Stimulated activated CD8-positive, alpha-beta memory T cell treated with anti-CD3 and anti-CD28 coated beads, Interleukin-12 subunit alpha, Interleukin-12 subunit beta, amount 100 ng/mL, for 1 hour (primary cell): Measurements from ENCODE around the gene SLC39A8.

Experiments
- DNase-seq: peaks from one replicate; pipeline ENCODE4 v3.0.0-alpha.2; 2020; ENCODE audit warnings: low read depth

Gene SLC39A8

DNA sequence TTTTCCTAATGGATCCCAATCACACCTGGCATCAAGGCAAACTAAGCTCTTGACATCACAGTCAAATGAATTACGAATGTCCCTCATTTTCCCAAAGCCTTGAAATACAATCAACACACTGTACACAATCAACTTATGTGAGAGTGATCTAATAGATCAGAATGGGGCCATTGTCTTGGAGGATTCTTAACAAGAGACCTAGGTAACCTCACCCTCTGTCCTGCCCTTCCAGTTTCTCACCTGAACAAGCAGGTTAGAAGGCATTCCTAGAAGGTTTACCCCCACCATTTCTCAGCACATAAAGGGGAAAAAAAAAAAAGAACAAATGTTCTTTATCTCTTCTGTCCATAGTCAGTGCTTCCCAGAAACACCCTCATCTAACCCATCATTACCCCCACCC is 6.3 kb downstream of the SLC39A8 start:
- DNase-seq: no peak

DNA sequence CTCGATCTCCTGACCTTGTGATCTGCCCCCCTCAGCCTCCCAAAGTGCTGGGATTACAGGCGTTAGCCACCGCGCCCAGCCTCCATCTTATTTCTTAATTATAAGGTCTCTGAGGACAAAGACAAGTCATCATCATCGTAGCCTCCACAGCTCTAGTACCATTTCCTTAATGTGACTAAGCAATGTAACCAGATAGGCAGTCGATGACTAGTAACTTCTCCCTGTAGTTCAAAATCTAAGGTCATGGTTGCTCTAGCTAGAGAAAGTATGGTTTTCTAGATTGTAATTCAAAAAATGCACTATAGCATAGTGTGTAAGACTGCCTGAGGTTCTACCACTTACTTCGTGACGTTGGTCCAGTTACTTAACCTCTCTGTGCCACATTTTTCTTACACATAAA is 6.9 kb downstream of the SLC39A8 start:
- DNase-seq: no peak

DNA sequence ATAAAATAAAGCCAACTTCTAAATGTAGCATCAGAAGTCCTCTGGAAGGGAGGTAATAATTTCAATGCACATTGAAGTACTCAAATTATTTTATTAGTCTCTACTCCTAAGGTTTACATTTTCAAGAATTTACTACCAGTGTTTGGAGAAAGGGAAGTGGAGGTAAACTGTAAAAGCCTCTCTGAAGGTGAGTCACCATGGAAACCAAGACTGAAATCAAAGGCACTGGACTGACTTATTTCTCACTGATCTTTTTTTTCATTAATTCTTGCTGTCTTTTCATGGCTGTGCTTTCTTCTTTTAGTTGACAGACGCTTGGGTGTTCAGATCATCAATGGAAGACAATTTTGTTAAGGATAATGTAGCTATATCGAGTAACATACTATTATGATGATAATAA is 9.7 kb downstream of the SLC39A8 start:
- no peak for DNase-seq

DNA sequence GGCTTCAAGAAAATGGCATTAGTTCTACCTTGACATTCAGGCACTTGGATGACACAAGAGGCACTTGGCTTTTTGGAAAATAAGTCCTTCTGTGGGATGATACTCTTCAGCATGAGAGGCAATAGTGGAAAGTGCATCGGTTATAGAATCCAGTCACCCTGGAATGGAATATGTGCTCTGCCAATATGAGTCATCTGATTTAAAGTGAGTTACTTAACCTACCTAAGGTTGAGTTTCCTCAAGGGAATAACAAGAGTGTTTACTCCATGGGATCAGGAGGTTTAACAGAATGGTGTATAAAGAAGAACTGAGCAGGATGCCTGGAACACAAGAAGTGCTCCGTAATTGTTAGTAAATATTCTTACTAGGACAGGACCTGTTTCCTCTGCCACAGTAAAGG is 10.7 kb downstream of the SLC39A8 start:
- DNase-seq: no peak

DNA sequence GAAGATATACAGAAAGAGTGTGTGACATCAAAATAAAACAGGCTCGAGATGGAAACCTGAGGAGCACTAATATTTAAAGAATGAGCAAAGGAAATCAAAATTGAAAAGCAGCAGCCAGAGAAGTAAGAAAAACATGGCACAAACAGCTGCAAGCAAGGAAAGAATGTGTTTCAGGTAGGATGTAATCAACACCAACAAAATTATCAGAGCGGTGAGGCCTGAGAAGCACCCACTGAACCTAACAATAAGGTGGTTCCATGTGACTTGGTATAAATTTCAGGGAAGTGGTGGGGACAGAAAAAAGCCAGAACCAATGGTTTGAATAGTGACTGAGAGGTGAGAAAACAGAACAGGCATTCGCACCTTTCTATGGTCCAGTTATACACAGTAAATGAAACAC is 11.5 kb downstream of the SLC39A8 start:
- no peak for DNase-seq

DNA sequence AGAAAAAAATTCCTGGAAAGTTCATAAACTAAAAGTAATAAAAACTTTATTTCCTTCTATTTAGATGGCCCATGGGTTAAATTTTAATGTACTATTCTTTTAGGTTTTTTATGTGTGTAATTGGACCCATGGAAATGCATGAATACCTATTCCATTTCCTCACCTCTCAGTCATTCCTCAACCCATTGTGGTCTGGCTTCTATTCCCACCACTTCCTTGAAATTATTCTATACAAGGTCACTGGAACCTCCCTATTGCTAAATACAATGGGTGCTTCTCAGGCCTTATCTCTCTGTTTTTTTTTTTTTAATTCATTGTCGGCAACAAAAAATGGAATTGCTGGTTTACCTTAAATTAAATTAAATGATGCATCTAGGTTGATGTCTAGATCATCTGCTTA is 17.2 kb downstream of the SLC39A8 start:
- no peak for DNase-seq

DNA sequence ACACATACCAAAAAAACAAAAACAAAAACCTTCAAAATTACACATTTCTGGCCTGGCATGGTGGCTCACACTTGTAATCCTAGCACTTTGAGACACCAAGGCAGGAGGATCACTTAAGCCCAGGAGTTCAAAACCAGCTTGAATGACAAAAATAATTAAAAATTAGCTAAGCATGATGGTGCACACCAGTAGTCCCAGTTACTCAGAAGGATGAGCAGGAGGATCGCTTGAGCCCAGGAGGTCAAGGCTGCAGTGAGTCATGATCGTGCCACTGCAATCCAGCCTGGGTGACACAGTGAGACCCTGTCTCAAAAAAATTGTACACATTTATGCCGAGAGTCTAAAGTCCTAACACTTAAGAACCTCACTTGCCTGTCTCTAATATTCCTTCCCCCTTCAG is 18.3 kb downstream of the SLC39A8 start:
- no peak for DNase-seq

DNA sequence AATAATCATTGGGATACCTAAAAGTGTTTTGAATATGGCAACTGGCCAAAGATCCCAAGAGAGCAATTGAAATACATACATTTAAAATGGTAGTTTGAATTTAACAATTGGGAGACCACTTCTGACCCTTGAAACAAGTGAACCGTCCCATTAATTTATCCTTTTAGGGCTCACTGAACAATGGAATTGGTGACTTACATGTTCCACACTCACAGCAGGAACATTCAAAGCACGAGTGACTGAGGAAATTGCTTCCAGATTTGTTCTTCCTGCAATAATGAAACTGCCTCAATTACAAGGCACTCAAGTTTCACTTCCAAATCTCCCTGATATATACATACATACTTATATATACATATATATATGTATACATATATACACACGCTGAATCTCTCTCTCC is 20.6 kb downstream of the SLC39A8 start:
- DNase-seq: no peak

DNA sequence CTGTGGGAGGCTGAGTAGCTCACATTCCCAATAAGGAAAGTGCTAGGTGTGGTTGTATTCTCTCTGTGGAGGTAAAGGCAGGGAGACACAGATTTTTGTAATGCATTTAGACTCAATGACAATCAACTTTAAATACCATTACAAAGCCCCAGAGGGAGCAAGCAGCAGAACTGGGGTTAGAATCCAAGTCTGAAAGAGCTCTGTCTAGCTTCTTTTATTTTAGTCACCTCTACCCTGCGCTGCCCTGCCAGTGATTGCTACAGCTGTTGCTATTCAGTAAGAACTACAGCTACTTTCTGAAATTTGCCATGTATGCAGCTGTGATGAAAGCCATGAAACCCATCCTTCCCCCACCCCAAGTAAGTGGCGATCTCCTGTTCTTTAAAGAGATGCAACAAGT is 22.5 kb downstream of the SLC39A8 start:
- DNase-seq: no peak

DNA sequence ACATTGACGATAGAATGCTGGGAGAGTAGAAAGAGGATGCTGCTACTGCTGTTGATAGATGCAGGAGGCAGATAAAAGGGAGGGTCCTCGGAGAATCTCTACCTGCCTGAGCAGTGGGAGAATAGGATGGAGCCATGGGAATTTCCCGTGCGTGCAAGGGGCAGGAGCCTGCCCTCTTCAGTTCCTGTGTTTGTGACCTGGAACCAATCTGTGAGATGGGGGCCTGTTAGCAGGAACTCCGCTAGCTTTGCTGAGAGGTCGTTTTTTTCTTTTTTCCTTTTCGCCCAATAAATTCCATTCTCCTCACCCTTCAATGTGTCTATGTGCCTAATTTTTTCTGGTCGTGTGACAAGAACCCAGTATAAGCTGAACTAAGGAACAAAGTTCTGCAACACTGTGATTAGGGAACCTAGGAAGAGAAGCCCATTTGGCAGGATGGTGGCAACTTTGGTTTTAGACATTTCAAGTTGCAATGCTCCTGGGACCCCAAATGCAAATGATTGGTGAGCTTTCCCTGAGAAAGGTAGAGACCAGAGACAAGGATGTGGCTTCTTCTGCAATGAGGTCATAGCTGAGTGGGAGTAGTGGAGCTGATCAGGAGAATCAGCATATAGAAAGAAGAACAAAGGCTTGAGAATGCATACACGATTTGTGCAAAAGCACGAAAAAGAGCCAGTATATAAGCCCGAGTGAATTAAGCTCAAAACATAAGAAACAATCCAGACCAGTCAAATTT is 23.9 kb downstream of the SLC39A8 start:
- no peak for DNase-seq

DNA sequence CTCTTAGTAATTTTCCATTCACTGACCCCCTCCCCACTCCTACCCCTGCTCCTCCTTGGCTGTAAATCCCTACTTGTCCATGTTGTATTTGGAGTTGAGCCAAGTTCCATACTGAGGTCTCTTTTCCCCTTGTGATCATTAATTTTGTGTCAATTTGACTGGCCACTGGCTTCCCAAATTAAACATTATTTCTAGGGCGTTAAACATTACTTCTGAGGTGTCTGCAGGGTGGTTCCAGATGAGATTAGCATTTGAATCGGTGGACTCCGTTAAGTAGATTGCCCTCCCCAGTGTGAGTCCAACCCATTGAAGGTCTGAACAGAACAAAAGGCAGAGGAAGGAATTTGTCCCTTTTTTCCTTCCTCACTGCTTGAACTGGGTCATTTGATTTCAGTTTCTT is 25.7 kb downstream of the SLC39A8 start:
- DNase-seq: no peak

DNA sequence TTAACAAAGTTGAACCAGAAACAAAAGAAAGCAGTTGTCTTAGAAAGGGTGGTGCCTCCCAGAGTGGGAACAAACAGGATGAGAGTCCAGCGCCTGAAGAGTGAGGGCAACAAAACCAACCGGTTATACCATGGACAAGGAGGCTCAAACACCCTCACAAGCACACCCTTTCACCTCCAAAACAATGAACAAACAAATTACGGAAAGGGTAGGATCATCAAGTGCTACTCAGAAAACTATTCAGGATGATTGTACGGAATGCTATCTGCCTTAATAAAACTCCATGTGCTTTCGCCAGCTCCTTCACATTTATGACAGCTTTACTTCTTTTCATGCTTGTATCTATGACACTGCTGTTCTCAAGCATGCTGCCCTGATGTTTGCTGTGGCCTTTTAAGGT is 26.8 kb downstream of the SLC39A8 start:
- no peak for DNase-seq

DNA sequence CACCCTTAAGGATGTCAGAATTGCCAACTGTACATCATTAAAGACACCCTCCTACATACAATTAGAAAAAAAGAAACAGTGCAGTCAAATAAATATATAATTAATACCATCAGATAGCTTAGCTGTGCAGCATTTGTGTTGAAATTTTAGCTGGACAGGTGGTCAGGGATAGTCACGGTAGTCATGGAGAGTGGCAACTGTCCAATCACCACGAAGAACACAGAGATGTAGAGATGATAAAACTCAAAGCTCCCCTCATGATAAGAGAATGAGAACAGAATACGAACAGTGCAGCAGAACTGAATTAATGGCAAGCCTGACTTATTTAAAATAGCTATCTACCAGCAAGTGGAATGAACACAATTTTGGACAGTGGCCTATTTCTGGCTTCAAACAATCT is 27.2 kb downstream of the SLC39A8 start:
- no peak for DNase-seq

DNA sequence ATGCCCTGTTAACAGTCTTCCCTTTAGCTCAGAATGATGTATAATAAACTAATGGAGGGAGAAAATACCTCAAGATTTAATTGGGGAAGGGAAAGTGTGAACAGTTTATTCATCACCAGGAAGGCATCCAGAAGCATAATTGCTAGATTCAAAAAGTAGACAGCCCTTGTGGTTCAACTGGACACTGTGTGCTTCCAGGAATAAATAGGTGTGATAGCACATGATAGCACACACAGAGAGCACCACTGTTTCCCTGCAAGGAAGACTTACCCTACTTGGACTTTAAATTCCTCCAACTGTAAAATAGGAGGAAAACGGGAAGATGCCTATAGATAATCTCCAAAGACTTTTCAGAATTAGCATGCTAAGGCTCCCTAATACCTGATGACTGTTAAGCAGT is 27.8 kb downstream of the SLC39A8 start:
- no peak for DNase-seq

DNA sequence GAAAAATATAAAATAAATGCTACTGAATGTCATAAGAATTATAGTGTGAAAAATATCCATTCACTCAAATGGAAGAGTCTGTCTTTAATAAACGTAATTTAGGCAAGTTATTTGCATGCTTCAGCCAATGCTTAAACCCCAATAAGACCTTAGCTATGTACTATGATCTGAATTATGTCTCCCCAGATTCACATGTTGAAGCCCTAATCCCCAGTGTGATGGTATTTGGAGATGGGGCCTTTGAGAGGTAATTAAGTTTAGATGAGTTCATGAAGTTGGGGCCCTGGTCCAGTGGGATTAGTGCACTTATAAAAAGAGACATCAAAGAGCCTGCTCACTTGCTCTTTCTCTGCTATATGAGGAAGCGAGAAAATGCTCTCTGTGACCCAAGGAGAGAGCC is 28.7 kb downstream of the SLC39A8 start:
- no peak for DNase-seq

DNA sequence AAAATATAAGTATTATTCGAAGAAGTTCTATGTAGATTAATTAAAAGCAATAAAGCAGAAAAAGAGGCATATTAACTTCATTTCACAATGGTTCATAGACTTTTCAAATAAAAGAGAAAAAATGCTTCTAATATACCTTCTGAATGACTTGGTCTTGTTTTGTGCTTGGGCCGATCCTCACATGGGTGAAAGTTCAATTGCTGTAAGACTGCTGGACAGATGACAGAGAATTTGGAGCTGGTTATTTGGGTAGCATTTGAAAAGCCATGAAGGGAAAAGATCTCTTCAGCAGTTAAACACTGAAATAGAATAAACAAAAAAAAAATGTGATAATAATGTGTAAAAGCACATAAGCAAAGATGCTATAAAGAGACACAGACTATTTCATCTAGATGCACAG is 29.8 kb downstream of the SLC39A8 start:
- no peak for DNase-seq

DNA sequence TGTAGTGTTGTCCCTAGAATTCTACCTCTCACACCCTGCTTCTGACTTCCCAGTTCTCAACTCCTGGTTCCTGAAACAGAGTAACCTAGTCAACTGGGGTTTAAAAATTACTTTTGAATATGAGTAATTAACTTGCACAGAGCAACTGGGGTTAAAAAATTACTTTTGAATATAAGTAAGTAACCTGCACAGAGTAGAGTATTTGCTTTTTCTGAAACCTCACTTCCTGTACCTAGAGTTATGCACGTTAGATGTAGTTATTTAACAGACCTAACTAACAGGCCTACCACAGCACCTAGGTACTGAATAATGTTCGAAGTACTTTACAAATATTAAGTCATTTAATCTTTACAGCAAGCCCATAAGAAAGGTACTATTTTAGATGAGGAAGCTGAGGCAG is 32.9 kb downstream of the SLC39A8 start:
- DNase-seq: no peak

DNA sequence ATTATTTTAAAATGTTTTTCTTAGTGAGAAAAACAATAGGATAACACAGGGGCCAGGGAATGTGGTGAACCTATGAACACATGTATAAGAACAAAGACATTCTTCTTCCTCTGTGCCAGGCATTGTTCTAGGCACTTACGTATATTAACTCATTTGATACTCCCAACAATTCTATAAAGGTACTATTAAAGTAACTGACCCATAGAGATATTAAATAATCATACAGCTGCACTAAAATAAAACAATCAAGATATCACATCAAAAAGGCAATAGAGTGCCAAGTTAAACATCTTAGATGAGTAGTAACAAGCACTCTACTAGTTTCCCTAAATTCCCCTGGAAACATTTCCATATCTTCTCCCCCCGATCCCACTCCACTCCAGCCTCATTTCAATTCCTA is 33.4 kb downstream of the SLC39A8 start:
- DNase-seq: no peak

DNA sequence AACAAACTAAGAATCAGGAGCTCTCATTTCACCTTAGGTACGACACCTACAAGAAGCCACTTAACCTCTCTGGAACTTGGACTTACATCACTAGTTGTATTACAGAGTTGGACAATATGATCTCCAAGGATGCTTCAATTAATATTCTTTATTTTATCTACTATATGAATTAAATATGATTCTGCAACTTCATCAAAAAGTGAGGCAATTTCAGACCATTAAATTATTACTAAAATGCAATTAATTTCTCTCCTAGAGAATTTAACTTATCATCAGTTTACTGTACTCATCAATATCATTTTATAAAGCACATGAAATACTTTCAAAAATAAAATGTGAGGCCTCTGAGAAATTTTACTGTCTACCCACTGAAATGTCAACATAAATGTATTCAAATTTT is 33.9 kb downstream of the SLC39A8 start:
- DNase-seq: no peak

DNA sequence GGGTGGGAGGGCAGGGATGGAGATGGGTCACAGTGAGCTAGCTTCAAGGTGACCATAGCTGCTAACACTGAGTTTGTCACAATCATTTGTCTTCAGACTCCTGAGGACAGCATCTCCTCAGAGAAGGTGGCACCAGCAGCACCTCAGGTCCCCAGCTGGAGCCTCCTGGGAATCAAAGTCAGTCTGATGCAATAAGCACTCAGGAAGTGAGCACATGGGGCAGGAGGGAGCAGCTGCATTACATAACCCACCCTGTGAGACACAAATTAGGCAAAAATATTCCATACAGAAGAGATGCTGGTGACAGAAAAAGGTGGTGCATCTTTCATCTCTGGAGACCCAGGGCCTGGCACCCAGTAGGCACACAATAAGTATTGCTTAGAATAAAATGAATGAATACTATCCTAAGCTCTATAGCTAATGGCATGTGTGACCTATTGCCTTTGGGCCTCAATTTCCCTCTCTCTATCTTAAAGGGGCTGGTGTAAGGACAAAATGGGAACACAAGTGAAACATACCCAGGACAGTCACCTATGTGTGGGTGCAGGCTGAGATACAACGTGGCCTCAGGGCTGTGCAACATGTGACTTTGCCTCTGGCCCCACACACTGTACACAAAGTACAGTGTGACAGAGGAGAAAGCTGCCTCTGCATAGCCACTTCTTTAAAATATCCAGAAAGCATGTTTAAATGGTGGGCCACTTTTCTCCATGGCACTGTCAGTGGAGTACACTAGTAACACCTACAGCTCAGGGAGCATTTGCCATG is 37.1 kb downstream of the SLC39A8 start:
- no peak for DNase-seq

DNA sequence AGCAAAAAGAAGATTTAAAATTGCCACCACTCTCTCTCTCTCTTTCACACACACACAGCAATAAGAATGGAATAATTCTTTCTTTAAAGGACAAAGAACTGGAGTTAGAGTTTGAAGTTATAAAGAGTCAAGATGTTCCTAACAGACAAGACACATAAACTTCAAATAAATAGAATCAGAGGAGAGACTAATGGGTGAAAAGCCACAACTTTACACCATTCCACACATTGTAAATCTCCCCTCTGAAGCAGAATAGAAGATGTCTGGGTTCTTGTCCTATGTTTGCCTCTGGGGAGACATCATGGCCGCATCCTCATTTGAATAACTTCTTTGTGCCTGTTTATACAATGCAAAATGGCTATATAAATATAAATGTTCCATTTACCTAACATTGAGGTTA is 39.6 kb downstream of the SLC39A8 start:
- DNase-seq: no peak

DNA sequence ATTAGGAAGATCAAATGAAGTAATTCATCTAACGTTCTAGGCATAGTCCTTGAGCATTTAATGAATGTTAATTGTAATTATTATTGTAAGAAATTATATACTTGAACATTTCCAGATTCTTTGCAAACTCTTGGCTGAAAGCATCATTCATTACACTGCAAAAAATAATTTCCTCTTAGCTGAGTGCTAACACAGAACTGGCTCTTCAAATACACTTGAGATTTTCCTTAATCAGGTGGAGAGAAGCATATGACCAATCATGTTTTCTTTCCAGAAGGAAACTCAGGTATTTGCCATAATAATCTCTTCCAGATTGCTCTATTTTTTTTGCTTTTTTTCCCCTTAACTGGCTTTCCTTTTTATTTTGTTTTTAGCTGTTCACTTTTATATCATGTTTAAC is 42.5 kb downstream of the SLC39A8 start:
- no peak for DNase-seq

DNA sequence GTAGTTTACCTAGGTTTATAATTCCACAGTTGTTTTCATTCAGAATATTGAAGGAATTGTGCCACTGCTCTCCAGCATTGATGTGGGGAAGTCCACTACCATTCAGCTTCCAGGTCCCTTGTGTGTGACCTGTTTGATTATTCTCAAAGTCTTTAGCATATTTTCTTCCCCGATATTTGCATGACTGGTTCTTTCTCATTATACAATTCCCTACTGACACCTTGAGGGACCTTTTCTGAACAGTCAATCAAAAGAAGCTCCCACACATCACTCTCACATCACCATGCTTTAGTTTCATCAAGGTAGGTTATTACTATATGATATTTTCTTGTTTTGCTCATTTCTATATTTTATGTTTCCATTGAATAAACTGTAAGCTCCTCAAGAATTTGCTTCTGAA is 44.1 kb downstream of the SLC39A8 start:
- no peak for DNase-seq
